IMR-90 (cell line): ENCODE results near the gene SHISAL1.

ENCODE experiments used
- MAZ ChIP-seq: IDR thresholded peaks from 2 replicates; pipeline ENCODE4 v1.6.1; 2012; ENCODE audit warnings: low read depth, mild to moderate bottlenecking, low read length, improper control_type of control experiment, moderate library complexity, borderline replicate concordance
- POLR2A ChIP-seq: IDR thresholded peaks from 2 replicates; pipeline ENCODE4 v1.6.1; 2012; ENCODE audit warnings: mild to moderate bottlenecking, low read depth, low read length
- RAD21 ChIP-seq: IDR thresholded peaks from 2 replicates; pipeline ENCODE4 v1.6.1; 2012; ENCODE audit warnings: low read length, improper control_type of control experiment
- RCOR1 ChIP-seq: IDR thresholded peaks from 2 replicates; pipeline ENCODE4 v1.6.1; 2012; ENCODE audit warnings: mild to moderate bottlenecking, low read length, improper control_type of control experiment; ENCODE audit not compliant: insufficient replicate concordance

DNA sequence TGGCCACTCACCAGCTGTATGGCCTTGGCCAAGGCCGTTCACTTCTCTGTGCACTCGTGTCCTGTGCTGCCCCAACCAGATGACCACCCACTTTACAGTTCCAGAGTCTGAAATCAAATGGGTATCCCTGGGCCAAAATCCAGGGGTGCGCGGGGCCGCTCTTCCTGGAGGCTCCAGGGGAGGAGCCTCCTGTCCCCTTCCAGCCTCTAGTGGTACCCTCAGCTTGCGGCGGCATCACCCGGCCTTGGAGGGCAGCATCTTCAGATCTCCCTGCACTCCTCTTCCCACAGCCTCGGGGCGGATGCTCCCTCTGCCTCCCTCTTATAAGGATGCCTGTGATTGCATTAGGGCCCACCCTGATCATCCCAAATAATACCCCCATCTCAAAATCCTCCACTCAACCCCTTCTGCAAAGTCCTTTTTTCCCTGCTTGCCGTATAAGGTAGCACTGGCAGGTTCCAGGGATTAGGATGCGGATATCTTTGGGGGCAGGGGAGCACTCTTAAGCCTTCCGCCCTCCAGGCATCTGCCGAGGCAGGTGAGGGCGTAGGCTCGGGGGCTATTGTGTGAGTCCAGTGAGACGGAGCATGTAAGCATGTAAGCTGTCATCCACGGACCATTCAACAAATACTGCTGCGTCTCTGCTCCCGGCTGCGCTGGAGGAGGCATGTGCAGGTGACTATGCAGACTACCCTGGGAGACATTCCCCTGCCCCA lies 24.4 kb upstream of the SHISAL1 start:
- no peak for TF ChIP-seq MAZ
- TF ChIP-seq RAD21, result no peak
- no peak for TF ChIP-seq POLR2A
- TF ChIP-seq RCOR1, result no peak
